ENCODE measurements around the gene FAM53A.

DNA sequence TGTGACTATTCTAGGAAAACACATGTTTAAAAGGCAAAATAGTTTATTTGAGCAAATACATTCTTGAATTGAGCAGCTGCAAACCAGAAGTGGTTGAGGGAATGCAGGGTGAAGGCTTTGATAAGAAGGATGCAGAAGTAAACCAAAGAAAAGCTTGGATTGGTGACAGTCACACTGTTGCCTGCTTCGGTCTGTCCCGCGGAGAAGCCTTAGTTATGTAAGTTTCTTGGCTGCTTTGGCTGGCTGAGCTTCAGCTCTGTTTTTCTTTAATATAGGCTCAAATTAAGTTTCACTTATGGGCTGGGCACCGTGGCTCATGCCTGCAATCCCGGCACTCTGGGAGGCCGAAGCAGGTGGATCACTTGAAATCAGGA lies 67.6 kb downstream of the FAM53A start:
- no peak for TF ChIP-seq CEBPB (IDR thresholded peaks at IDR 0.05; ENCODE audit: low read depth, low read length)
- no peak for TF ChIP-seq MXI1 (IDR thresholded peaks at IDR 0.05; ENCODE audit: borderline replicate concordance, low read depth, low read length)
- no peak for TF ChIP-seq SMC3 (IDR thresholded peaks at IDR 0.05; ENCODE audit: low read depth, low read length)
- TF ChIP-seq, protein P1, sequence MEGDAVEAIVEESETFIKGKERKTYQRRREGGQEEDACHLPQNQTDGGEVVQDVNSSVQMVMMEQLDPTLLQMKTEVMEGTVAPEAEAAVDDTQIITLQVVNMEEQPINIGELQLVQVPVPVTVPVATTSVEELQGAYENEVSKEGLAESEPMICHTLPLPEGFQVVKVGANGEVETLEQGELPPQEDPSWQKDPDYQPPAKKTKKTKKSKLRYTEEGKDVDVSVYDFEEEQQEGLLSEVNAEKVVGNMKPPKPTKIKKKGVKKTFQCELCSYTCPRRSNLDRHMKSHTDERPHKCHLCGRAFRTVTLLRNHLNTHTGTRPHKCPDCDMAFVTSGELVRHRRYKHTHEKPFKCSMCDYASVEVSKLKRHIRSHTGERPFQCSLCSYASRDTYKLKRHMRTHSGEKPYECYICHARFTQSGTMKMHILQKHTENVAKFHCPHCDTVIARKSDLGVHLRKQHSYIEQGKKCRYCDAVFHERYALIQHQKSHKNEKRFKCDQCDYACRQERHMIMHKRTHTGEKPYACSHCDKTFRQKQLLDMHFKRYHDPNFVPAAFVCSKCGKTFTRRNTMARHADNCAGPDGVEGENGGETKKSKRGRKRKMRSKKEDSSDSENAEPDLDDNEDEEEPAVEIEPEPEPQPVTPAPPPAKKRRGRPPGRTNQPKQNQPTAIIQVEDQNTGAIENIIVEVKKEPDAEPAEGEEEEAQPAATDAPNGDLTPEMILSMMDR (conservative IDR thresholded peaks at IDR 0.05; ENCODE audit: low read depth, low read length), result no peak
- TF ChIP-seq MAZ (IDR thresholded peaks at IDR 0.05; ENCODE audit: borderline replicate concordance, low read depth, low read length), result no peak
- no peak for TF ChIP-seq POLR2A (IDR thresholded peaks at IDR 0.05; ENCODE audit: low read depth, low read length)
- TF ChIP-seq, protein P2, sequence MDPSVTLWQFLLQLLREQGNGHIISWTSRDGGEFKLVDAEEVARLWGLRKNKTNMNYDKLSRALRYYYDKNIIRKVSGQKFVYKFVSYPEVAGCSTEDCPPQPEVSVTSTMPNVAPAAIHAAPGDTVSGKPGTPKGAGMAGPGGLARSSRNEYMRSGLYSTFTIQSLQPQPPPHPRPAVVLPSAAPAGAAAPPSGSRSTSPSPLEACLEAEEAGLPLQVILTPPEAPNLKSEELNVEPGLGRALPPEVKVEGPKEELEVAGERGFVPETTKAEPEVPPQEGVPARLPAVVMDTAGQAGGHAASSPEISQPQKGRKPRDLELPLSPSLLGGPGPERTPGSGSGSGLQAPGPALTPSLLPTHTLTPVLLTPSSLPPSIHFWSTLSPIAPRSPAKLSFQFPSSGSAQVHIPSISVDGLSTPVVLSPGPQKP (IDR thresholded peaks at IDR 0.05; ENCODE audit: borderline replicate concordance, low read depth, low read length), result no peak
- no peak for TF ChIP-seq FOS (IDR thresholded peaks at IDR 0.05; ENCODE audit: low read depth, low read length)
- TF ChIP-seq, protein P3, sequence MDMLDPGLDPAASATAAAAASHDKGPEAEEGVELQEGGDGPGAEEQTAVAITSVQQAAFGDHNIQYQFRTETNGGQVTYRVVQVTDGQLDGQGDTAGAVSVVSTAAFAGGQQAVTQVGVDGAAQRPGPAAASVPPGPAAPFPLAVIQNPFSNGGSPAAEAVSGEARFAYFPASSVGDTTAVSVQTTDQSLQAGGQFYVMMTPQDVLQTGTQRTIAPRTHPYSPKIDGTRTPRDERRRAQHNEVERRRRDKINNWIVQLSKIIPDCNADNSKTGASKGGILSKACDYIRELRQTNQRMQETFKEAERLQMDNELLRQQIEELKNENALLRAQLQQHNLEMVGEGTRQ (IDR thresholded peaks at IDR 0.05; ENCODE audit: low read depth, low read length), result no peak
- TF ChIP-seq RCOR1 (IDR thresholded peaks at IDR 0.05; ENCODE audit: insufficient replicate concordance, low read length), result no peak
- TF ChIP-seq NFE2L2 (IDR thresholded peaks at IDR 0.05; ENCODE audit: low read depth, low read length), result no peak
- TF ChIP-seq BHLHE40 (IDR thresholded peaks at IDR 0.05; ENCODE audit: low read depth, low read length), result no peak
- TF ChIP-seq RAD21 (IDR thresholded peaks at IDR 0.05; ENCODE audit: low read length), result no peak
